ENCODE measurements around the gene RPTOR.

GRCh38 chr17:80836658-80836965, 292.0 kb downstream of the RPTOR start:
- TF ChIP-seq IKZF1 (conservative IDR thresholded peaks at IDR 0.05): no peak
- no peak for TF ChIP-seq CTCF (IDR thresholded peaks at IDR 0.05 in 2 of 3, conservative IDR thresholded peaks at IDR 0.05 in 1 of 3; ENCODE audit: control insufficient read depth in 2 of 3, extremely low read depth in 1 of 3, insufficient read depth in 1 of 3, low read depth in 3 of 3, low read length in 3 of 3)
- no peak for TF ChIP-seq ZBTB40 (IDR thresholded peaks at IDR 0.05; ENCODE audit: borderline replicate concordance)
- TF ChIP-seq MAX (IDR thresholded peaks at IDR 0.05; ENCODE audit: low read depth, low read length): no peak
- TF ChIP-seq SMAD1 (IDR thresholded peaks at IDR 0.05; ENCODE audit: low read depth, partially characterized antibody): no peak
- TF ChIP-seq BCL11A (IDR thresholded peaks at IDR 0.05; ENCODE audit: low read depth, low read length): no peak
- TF ChIP-seq MXI1 (IDR thresholded peaks at IDR 0.05; ENCODE audit: low read depth, low read length): no peak
- no peak for TF ChIP-seq SRF (IDR thresholded peaks at IDR 0.05; ENCODE audit: low read depth in 2 of 2, low read length in 2 of 2)
- no peak for TF ChIP-seq BMI1 (IDR thresholded peaks at IDR 0.05; ENCODE audit: borderline replicate concordance)
- no peak for TF ChIP-seq ATF7 (IDR thresholded peaks at IDR 0.05; ENCODE audit: low read depth)
